ENCODE results near the gene NDUFAF3. TPM values are rescaled to one million over a fixed set of nuclear protein-coding genes. Genes with fewer than 3 reads are reported as not detected.

The NDUFAF3 gene
- total RNA-seq, 1 experiment from 2014 or later = 38.8 TPM

DNA sequence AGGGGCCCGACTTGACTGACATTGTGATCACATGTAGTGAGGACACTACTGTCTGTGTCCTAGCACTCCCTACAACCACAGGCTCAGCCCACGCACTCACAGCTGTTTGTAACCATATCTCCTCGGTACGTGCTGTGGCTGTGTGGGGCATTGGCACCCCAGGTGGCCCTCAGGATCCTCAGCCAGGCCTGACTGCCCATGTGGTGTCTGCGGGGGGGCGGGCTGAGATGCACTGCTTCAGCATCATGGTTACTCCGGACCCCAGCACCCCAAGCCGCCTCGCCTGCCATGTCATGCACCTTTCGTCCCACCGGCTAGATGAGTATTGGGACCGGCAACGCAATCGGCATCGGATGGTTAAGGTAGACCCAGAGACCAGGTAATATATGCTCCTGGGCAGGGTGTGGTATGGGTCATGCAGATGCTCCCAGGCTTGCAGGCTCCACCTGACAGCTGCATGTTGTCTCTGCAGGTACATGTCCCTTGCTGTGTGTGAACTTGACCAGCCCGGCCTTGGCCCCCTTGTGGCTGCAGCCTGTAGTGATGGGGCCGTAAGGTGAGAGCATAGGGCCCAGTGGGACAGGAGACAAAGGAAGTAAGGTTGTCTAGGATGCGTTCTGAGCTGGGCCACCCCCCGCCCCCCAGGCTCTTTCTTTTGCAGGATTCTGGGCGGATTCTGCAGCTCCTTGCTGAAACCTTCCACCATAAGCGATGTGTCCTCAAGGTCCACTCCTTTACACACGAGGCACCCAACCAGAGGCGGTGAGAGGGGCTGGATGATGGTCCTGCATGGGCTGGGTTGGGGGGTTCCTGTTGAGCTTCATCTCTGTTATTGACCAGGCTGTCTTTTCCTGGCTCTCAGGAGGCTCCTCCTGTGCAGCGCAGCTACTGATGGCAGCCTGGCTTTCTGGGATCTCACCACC, 7.9 kb upstream of the NDUFAF3 start:
- no peaks in the 10 kb centered on the region for H3K36me3 ChIP-seq (ENCODE audit: low read depth)
- no peaks in the 10 kb centered on the region for H3K9me3 ChIP-seq (ENCODE audit: insufficient read depth, low read depth)
- peaks cover 15% of the 10 kb centered on the region for H3F3A ChIP-seq (ENCODE audit: insufficient read depth, low read depth)
- no peaks in the 10 kb centered on the region for H3K9me2 ChIP-seq (ENCODE audit: insufficient read depth)
- TF ChIP-seq EZH2 (IDR thresholded peaks at IDR 0.05; ENCODE audit: low read depth) = no peak
- TF ChIP-seq, protein P1, sequence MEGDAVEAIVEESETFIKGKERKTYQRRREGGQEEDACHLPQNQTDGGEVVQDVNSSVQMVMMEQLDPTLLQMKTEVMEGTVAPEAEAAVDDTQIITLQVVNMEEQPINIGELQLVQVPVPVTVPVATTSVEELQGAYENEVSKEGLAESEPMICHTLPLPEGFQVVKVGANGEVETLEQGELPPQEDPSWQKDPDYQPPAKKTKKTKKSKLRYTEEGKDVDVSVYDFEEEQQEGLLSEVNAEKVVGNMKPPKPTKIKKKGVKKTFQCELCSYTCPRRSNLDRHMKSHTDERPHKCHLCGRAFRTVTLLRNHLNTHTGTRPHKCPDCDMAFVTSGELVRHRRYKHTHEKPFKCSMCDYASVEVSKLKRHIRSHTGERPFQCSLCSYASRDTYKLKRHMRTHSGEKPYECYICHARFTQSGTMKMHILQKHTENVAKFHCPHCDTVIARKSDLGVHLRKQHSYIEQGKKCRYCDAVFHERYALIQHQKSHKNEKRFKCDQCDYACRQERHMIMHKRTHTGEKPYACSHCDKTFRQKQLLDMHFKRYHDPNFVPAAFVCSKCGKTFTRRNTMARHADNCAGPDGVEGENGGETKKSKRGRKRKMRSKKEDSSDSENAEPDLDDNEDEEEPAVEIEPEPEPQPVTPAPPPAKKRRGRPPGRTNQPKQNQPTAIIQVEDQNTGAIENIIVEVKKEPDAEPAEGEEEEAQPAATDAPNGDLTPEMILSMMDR (conservative IDR thresholded peaks at IDR 0.05) = peak; percentile 66
- POLR2A ChIA-PET (ENCODE audit: unreplicated experiment) = interaction anchor here (0.6 to 0.7 kb wide), 2 partner anchors 24 to 28 kb away, joined by 4 read pairs; no protein-coding TSS in a partner anchor
- H3K4me2 ChIP-seq = no peak overlapping the region
- H3K27ac ChIP-seq = no peak overlapping the region
- peaks cover 18% of the 10 kb centered on the region for H4K20me1 ChIP-seq (ENCODE audit: insufficient read depth)
- H3K4me1 ChIP-seq (replicated peaks; ENCODE audit: insufficient read depth) = peaks cover 8% of the 10 kb centered on the region
- H3K27me3 ChIP-seq (ENCODE audit: insufficient read depth, low read depth) = no peaks in the 10 kb centered on the region
- BruUV-seq (replicated peaks) = no TSS peak
- H2AFZ ChIP-seq = no peak overlapping the region
- intact Hi-C loops (cut with micrococcal nuclease; ENCODE audit: unreplicated experiment) = loop anchor here (2.0 kb wide), 1 partner anchor 25 kb away; no protein-coding TSS in a partner anchor
- peak in 1 of 2 experiments; percentile 50 for DNase-seq
- no peak overlapping the region for H3K4me3 ChIP-seq
- CTCF ChIA-PET = interaction anchor here (0.9 kb wide), 1 partner anchor 26 kb away, joined by 4 read pairs; no protein-coding TSS in a partner anchor
- H3K79me2 ChIP-seq (ENCODE audit: low read depth) = peaks cover 15% of the 10 kb centered on the region

DNA sequence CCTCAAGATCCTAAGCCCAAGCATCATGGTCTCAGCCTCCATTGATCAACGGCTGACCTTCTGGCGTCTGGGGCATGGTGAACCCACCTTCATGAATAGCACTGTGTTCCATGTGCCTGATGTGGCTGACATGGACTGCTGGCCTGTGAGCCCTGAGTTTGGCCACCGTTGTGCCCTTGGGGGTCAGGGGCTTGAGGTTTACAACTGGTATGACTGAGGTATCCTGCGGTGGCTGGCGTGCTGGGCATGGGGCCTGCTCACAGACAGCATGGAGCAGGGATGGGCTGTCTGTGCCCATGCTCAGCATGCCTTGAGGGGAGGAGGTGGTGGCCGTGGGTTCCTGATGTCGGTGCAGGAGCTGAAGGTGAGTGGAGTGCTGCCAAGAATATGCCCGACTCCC, 6.8 kb upstream of the NDUFAF3 start:
- no peak overlapping the region for H3K4me3 ChIP-seq
- intact Hi-C loops (cut with micrococcal nuclease; ENCODE audit: unreplicated experiment) = loop anchor here (2.0 kb wide), 1 partner anchor 26 kb away; no protein-coding TSS in a partner anchor
- peaks cover 18% of the 10 kb centered on the region for H4K20me1 ChIP-seq (ENCODE audit: insufficient read depth)
- peaks cover 24% of the 10 kb centered on the region for H3F3A ChIP-seq (ENCODE audit: insufficient read depth, low read depth)
- ChIA-PET CTCF (interaction anchor here (0.9 kb wide), 1 partner anchor 27 kb away, joined by 4 read pairs; no protein-coding TSS in a partner anchor), POLR2A (ENCODE audit: unreplicated experiment) (no interaction called here)
- H3K9me3 ChIP-seq (ENCODE audit: insufficient read depth, low read depth) = no peaks in the 10 kb centered on the region
- no peaks in the 10 kb centered on the region for H3K9me2 ChIP-seq (ENCODE audit: insufficient read depth)
- H3K4me1 ChIP-seq (replicated peaks; ENCODE audit: insufficient read depth) = peaks cover 19% of the 10 kb centered on the region
- no peaks in the 10 kb centered on the region for H3K27me3 ChIP-seq (ENCODE audit: insufficient read depth, low read depth)
- no peak overlapping the region for H2AFZ ChIP-seq
- no peak for DNase-seq
- no peak overlapping the region for H3K4me2 ChIP-seq
- no peak for TF ChIP-seq EZH2 (IDR thresholded peaks at IDR 0.05; ENCODE audit: low read depth)
- TF ChIP-seq, protein P1 (conservative IDR thresholded peaks at IDR 0.05) = no peak
- no peak overlapping the region for H3K27ac ChIP-seq
- H3K36me3 ChIP-seq (ENCODE audit: low read depth) = no peaks in the 10 kb centered on the region
- H3K79me2 ChIP-seq (ENCODE audit: low read depth) = peaks cover 17% of the 10 kb centered on the region
- BruUV-seq (replicated peaks) = no TSS peak

DNA sequence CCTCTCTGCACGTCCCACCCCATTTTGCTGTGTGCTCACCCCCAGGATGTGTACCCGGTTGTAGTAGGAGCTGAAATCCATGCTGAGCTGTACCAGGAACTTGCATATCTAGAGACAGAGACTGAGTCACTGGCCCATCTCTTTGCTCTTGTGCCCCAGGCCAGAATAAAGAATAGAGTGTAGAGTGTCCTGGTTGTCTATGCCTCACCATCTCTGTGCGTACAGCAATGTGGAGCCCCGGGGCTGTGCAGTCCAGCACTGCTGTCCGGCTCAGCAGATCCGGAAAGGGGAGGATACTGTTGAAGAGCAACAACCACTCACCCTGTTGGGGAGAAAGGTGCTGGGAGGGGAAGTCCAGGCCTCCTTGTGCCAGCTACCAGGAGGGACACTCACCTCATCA, 6.2 kb upstream of the NDUFAF3 start:
- H3K27me3 ChIP-seq (ENCODE audit: insufficient read depth, low read depth) = no peaks in the 10 kb centered on the region
- no peak overlapping the region for H2AFZ ChIP-seq
- peaks cover 29% of the 10 kb centered on the region for H3F3A ChIP-seq (ENCODE audit: insufficient read depth, low read depth)
- H3K9me3 ChIP-seq (ENCODE audit: insufficient read depth, low read depth) = no peaks in the 10 kb centered on the region
- intact Hi-C loops (cut with micrococcal nuclease; ENCODE audit: unreplicated experiment) = loop anchor here (2.0 kb wide), 1 partner anchor 27 kb away; no protein-coding TSS in a partner anchor
- H3K9me2 ChIP-seq (ENCODE audit: insufficient read depth) = no peaks in the 10 kb centered on the region
- no peak overlapping the region for H3K4me2 ChIP-seq
- CTCF ChIA-PET = no interaction called here
- no peak for DNase-seq
- POLR2A ChIA-PET (ENCODE audit: unreplicated experiment) = interaction anchor here (0.6 kb wide), 2 partner anchors 8 to 88 kb away, joined by 4 to 15 read pairs; partner anchors contain the start of gene WDR6
- TF ChIP-seq EZH2 (IDR thresholded peaks at IDR 0.05; ENCODE audit: low read depth) = no peak
- TF ChIP-seq, protein P1 (conservative IDR thresholded peaks at IDR 0.05) = no peak
- H3K36me3 ChIP-seq (ENCODE audit: low read depth) = no peaks in the 10 kb centered on the region
- H3K4me1 ChIP-seq (replicated peaks; ENCODE audit: insufficient read depth) = peaks cover 20% of the 10 kb centered on the region
- H3K79me2 ChIP-seq (ENCODE audit: low read depth) = peaks cover 20% of the 10 kb centered on the region
- H3K27ac ChIP-seq = no peak overlapping the region
- no TSS peak for BruUV-seq (replicated peaks)
- H3K4me3 ChIP-seq = no peak overlapping the region
- H4K20me1 ChIP-seq (ENCODE audit: insufficient read depth) = peaks cover 11% of the 10 kb centered on the region
